ENCODE measurements around the gene COPB2.
"Not testable (repeated sequence)": the region's sequence is repeated elsewhere in the genome, so short reads cannot be mapped to it uniquely, and the experiment has no call there.

Gene COPB2

GRCh38 chr3:139389552-139390368 is at the start of gene COPB2:
TSS of gene COPB2 (minus strand) at chr3:139389647. CDS start at chr3:139389550, 97 bp downstream.
- DNase-seq, result peak; percentile 85

DNA sequence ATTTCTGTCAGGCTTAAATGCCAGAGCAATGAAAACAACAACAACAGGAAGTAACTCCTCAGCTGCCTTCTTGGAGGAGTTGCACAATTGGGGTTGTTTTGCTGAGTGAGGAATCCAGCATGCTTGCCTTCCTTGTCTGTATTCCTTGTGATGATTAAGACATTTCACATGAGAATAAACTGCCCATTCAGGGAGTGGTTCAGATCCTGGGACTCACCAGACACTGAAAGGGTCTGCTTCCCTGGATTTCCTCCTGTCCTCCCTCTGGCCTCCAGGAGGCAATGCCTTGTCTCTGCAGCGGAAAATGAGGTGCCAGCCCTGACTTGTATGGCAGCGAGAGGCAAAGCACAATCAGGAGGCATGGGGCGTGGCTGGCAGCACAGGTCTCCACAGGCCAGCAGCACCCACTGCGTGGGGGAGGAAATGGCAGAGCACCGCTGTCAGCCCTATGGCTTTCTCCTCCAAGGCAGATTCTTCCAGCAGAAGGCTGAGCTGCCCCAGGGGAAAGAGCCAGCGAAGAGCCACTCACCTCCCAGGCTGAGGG is 45.4 kb upstream of the COPB2 start:
- DNase-seq, result no peak

- DNase-seq, result no peak
Observed at GRCh38 chr3:139434228-139434627, 44.8 kb upstream of the COPB2 start.

GRCh38 chr3:139433089-139433488 is 43.6 kb upstream of the COPB2 start:
- no peak for DNase-seq

DNA sequence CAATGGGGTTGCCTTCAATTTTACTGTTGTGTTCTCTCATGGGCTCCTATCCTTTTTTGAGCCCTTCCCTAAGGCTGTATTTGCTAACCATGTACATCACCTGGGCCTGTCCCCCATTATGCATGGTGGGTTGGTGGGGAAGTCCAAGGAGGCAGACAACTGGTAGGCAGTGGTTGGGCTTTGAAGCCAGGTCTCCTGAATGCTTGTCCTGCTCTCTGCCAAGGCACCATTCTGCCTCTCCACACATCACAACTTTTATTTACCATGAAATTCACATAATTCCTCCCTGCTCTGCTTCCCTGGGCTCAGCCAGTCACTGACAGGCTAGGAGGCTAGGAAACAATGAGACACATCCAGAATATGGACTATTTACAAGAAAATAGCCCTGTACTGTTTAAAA is 41.0 kb upstream of the COPB2 start:
- no peak for DNase-seq

- peak; percentile 41 for DNase-seq
Observed at GRCh38 chr3:139427283-139428060, 38.0 kb upstream of the COPB2 start.

GRCh38 chr3:139425745-139426400 is 36.4 kb upstream of the COPB2 start:
- no peak for DNase-seq

GRCh38 chr3:139423232-139423631 is 33.8 kb upstream of the COPB2 start:
- no peak for DNase-seq

GRCh38 chr3:139421460-139421859 is 32.0 kb upstream of the COPB2 start:
- DNase-seq, result no peak

DNA sequence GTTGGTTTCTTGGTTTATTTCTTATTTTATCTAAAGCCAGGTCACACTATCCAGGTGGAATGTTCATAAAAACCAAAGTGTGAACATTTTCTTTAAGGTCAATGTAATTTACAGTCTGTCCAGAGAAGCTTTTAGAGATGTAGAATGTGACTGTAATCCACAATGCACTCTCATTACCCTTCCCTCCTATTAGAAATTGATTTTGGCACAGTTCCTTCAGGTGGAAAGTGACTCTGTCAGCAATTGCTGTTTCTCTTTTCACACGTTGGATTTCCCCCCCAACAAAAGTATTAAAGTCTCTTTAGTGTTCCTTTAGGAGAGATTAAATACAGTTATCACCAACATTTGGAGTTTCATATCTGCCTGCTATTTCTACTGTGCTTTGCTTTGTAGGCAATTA is 31.6 kb upstream of the COPB2 start:
- no peak for DNase-seq

DNA sequence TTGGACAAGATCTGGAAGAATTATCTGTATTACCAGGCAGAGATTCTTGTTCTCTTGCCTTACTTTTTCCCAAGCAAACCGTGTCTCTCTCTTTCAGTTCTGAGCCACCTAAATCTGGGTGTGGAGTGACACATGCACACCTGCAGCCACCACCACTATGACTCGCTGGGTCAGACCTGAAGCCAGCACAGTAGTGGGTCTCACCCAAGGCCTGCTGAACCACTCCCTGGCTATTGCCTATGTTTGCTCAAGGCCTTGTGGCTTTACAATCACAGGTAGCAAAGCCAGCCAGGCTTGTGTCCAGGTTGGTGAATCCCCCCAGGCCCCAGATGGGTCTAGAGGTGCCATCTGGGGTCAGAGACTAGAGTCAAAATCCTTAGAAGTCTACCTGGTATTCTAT is 28.7 kb upstream of the COPB2 start:
- DNase-seq, result no peak

DNA sequence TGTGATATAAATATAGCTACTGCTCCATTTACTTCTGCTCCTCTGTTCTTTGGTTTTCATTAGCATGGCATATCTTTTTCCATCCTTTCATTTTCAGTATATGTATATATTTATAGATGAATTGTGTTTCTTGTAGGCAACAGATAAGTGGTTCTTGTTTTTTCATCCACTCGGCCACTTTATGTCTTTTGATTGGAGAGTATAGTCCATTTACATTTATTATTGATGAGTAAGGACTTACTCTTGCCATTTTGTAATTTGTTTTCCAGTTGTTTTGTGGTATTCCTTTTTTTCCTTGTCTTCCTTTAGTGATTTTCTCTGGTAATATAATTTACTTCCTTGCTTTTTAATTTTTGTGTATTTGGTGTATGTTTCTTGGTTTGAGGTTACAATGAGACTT is 26.8 kb upstream of the COPB2 start:
- no peak for DNase-seq

- DNase-seq, result no peak
Observed at GRCh38 chr3:139414608-139415224, 25.3 kb upstream of the COPB2 start.

DNA sequence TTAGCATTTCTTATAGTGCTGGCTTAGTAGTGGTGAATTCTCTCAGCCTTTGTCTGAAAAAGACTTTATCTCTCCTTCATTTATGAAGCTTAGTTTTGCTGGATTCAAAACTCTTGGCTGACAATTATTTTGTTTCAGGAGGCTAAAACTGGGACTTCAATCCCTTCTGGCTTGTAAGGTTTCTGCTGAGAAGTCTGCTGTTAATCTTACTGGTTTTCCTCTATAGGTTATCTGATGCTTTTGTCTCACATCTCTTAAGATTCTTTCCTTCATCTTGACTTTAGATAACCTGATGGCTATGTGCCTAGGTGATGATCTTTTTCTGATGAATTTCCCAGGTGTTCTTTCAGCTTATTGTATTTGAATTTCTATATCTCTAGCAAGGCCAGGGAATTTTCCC is 23.4 kb upstream of the COPB2 start:
- not testable (repeated sequence) for DNase-seq

GRCh38 chr3:139401155-139401554 is 11.7 kb upstream of the COPB2 start:
- DNase-seq, result not testable (repeated sequence)

DNA sequence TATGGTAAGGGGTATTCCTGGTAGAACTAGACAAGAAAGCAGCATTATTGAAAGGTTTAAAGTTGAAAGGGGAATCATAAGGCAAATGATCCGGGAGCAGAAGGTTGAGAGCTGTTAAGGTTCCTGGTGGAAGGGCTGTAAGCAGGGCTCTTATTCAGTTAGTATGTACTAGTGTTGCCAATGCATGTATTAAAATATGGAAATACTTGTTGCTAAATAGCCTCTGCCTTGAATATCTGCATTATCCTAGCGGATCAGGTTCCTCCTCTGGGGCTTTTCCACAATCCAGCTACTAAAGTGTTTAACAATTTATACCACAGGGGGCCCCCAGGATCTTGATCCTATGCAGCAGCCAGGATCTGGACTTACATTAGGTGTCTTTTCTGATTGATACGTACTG is 7.3 kb upstream of the COPB2 start:
- DNase-seq, result no peak

GRCh38 chr3:139394116-139394515 is 4.7 kb upstream of the COPB2 start:
- DNase-seq, result no peak

DNA sequence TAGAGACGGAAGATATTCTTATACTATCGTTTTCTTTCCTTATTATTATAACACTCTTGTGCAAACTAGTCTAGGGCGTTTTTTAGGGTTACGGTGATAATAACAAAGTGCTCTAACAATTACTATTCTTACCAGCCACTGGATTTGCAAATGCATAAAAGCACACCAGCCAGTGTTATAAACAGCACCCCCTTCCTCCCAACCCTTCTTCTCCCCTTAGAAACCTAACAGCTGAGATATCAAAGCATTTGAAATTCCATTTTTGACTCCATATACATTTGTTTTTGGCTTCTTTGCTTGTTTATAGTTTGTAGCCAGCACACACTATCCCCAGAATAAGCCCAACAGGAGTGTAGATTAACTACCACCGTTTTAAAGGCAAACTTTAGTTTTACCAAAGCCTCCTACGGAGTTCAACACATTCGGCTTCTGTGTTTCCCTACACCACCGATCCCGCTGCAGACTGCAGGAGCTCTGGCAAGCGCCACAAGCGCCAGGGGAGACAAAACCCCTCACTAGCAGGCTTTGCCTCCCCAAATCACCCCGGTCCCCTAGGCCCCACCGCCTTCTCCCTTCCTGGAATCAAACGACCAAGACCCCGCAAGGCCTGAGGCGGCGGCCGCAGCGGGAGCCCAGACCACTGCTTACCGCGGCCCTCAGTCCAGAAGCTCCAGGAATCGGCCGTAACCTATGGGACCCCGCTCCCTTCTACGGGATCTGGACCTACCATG is 461 bp downstream of the COPB2 start:
- no peak for DNase-seq

- no peak for DNase-seq
Observed at GRCh38 chr3:139388077-139388476, 1.4 kb downstream of the COPB2 start.

- not testable (repeated sequence) for DNase-seq
Observed at GRCh38 chr3:139382291-139382690, 7.2 kb downstream of the COPB2 start.

- no peak for DNase-seq
Observed at GRCh38 chr3:139380575-139380974, 8.9 kb downstream of the COPB2 start.

GRCh38 chr3:139378587-139379241 is 10.7 kb downstream of the COPB2 start:
- no peak for DNase-seq

Data from 8988T (cell line).